Fibroblast of upper back skin (primary cell): Measurements from ENCODE around the gene SLC35D1.
"Not testable (repeated sequence)": the region's sequence is repeated elsewhere in the genome, so short reads cannot be mapped to it uniquely, and the experiment has no call there.

Experiments
- DNase-seq: peaks from one replicate; pipeline ENCODE4 v3.0.0-alpha.2; 2013

Gene SLC35D1

DNA sequence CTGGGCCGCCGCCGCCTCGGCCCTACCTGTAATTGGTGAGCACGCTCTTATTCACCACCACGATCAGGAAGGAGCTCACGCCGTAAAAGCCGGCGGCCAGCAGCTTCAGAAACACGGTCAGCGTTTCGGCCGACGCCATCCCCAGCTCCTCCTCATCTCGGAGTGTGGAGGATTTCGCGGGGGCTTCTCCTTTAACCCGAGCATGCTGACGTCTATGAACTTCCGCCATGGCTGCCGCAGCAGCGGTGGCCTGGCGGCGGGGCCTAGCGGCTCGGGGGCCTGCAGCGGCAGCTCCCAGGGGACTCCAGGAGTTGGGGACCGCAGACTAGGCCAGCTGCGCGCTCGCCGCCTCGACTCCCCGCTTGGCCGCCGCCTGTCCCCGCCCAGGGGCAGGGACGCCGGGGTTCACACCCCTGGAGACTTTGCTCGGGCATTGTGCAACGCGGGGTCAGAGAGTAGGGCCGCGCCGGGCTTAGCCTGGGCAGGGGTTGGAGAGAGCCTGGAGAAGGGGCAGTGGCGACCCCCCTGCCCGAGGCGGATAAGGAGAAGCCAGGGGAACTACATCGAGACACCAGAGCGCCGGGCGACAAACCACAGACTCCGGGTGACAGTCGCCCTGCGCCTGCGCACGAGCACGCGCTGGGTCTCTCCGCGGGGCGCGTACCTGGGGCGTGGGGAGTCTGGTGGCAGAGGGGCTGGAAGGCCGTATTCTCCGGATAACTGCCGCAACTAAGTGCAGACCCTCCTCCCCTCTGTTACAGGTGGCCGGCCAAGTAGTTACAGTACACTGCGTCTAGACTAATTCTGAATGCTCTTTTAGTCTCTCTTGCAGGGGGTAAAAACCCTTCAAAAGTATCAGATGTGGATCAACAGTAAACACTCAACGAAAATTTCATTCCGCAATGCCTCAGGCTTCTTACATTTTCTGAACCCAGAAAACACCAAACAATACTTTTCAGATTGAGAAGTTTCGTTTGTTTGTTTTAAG, at the start of gene SLC35D1:
SLC35D1 (minus strand) TSS at position 364 of the 988 bp plus-strand sequence; CDS start at position 229, 135 bp downstream.
- peak; percentile 61 for DNase-seq

GRCh38 chr1:67103548-67103947, 49.6 kb upstream of the SLC35D1 start:
- no peak for DNase-seq

DNA sequence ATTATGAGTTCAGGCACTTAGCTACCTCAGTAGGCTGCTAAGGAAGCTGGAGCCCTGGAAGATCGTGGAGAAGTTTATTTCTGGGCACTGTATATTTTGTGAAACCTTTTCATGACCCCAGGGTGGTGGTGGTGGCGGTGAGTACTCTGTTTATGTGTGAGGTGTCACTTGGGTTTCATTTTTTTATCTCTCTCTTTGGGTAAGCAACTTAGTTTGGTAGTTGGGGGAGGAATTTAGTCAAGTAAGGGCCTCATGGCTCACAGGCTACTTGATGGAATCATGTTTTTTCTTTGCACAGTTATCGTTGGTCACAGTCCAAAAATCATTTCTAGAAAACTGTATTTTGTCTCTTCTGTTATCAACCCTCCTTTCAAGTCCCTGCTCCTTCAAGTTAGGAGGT, 46.9 kb upstream of the SLC35D1 start:
- no peak for DNase-seq

GRCh38 chr1:67097305-67097704, 43.4 kb upstream of the SLC35D1 start:
- no peak for DNase-seq

- DNase-seq: no peak
These were observed 40.2 kb upstream of the SLC35D1 start for GRCh38 chr1:67094191-67094590.

DNA sequence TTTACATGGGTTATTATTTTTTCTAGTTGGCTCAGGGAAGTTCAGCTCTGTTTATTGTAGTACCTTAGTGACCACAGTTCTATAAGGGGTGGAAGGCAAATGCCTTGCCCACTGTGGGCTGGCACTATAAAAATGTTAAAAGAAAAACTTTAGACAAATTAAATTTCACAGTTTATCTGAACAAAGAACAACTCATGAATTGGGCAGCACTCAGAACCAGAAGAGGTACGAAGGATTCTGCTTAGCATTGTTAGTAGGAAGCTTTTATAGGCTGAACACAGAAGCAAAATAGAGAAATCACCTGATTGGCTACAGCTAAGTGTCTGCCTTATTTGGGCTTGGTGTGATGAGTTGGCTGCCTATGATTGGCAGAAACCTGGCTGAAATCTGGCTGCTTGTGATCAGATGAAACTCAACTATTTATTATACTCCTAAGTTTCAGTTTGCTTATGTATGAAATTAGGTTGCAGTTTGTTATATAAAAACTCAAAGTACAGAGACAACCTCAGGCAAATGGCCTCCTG, 35.8 kb upstream of the SLC35D1 start:
- no peak for DNase-seq

DNA sequence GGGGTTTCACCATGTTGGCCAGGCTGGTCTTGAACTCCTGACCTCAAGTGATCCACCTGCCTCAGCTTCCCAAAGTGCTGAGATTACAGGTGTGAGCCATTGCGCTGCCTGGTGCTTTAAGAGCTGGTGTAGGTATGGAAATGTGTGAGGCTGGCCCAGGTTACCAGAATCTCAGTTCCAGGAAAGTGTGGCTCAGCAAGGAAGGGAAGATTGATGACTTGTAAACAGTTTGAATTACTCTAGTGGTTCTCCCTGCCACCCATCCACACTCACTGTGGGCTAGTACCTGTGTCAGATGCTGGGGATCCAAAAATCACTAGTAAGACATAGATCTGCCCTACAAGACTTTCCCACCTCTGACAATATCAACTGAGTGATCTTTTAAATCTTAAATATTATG, 34.5 kb upstream of the SLC35D1 start:
- DNase-seq: no peak

- no peak for DNase-seq
These were observed 31.4 kb upstream of the SLC35D1 start for GRCh38 chr1:67085326-67085725.

GRCh38 chr1:67084765-67085318, 30.9 kb upstream of the SLC35D1 start:
- no peak for DNase-seq

- no peak for DNase-seq
These were observed 24.3 kb upstream of the SLC35D1 start for GRCh38 chr1:67078291-67078690.

- DNase-seq: no peak
These were observed 23.6 kb upstream of the SLC35D1 start for GRCh38 chr1:67077593-67077992.

- DNase-seq: no peak
These were observed 18.8 kb upstream of the SLC35D1 start for GRCh38 chr1:67072749-67073148.

- DNase-seq: not testable (repeated sequence)
These were observed 13.7 kb upstream of the SLC35D1 start for GRCh38 chr1:67067655-67068054.

- DNase-seq: no peak
These were observed 8.5 kb upstream of the SLC35D1 start for GRCh38 chr1:67062412-67062811.

DNA sequence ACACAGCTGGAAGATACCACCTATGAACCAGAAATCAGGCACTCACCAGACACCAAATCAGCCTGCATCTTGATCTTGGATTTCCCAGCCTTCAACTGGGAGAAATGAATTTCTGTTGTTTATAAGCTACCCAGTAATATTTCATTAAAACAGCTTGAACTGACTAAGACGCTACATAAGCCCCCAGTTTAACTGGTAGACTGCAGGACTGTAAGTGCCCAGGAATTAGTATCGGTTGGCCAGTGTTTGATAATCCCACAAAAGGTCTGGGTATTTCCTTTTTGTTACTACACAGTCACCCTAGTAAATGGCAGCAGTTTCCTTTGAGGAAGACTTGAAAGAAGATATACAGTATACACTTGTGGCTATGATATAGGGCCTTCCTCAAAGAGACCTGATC, 7.3 kb upstream of the SLC35D1 start:
- DNase-seq: no peak

DNA sequence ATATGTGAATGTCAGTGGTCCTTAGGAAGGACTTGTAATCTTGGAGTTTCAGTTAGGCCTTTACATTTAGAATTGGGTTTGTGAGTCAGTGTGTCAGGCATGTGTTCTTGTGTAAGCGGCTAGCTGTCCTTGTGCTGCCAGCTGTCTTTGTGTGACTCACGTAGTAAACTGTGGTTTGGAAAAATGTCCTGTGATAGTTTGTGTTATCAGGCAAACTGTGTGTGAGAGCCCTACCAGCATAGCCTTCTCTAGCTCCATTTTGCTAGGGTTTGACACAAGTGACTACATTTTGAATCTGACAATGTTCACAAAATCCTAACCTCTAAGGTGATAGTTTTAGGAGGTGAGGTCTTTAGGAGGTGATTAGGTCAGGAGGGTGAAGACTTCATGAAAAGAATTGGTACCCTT, 6.9 kb upstream of the SLC35D1 start:
- DNase-seq: peak; percentile 98

- peak; percentile 55 for DNase-seq
These were observed 5.4 kb upstream of the SLC35D1 start for GRCh38 chr1:67059346-67059745.

GRCh38 chr1:67058761-67059160, 4.8 kb upstream of the SLC35D1 start:
- DNase-seq: peak; percentile 13

DNA sequence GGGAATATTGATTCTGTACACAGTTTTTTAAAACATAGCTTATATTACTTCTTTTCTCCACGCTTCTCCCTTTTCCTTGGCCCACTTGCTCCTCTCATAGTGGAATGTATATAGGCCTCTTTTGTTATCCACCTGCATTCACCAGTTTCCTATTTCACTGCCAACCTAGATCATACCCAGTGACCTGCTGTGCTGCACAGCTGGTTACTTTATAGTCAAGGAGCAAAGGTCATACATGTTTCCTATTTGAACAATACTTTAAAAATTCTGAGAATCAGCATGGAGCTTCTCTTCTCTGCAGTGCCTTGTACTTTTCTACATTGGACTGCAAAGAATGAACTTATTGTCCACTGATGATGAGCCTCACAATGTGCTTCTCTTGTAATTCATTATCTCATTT, 4.3 kb upstream of the SLC35D1 start:
- no peak for DNase-seq

GRCh38 chr1:67053535-67053784, 488 bp downstream of the SLC35D1 start:
- no peak for DNase-seq

DNA sequence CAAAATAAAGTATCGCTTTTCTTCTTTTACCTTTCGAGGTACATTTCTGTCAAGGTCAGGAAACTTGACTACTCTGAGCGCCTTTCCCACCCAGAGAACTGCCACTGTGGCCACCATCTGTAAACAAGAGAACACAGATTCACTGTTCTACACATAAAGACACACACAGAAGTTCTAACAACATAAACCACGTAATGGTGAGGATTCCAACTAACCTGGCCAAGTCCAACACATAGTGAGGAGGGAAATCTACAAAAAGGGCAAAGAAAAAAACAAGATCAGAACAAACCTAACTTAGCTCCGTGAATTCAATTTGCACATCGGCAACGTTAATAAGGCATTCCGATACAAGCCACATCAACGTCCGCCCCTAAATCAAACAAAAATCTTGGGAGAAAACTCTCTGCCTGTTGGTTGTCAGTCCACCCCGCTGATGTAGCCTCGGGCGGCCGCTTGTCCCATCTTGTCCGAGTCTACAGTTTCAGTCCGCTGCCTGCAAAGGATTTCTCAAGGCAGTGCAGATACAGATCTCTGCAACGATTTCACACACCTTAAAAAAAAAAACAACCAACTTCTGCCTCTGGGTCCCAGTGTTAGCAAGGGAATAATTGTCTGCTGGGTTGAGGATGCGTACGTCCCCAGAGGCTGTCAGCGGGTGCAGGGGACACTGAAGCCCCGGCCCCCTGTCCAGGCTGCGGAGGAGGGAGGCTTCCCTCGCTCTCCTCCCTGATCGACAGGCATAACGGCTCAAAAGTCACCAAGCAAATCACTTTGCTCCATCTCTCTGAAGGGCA, 1.0 kb downstream of the SLC35D1 start:
- DNase-seq: peak; percentile 31

- DNase-seq: no peak
These were observed 2.8 kb downstream of the SLC35D1 start for GRCh38 chr1:67051196-67051595.

GRCh38 chr1:67044631-67045270, 9.2 kb downstream of the SLC35D1 start:
- no peak for DNase-seq
